ENCODE data around the gene IFNGR2.

GRCh38 chr21:33375101-33375644 is 28.0 kb upstream of the IFNGR2 start:
- TF ChIP-seq CTCF (conservative IDR thresholded peaks at IDR 0.05; ENCODE audit: low read depth, low read length) (no peak), RAD21 (IDR thresholded peaks at IDR 0.05; ENCODE audit: low read length) (no peak), POLR2A (IDR thresholded peaks at IDR 0.05; ENCODE audit: low read depth, low read length) (no peak)
